Brain pericyte (primary cell): Measurements from ENCODE around the gene SS18L1.

Source experiments
- DNase-seq: peaks from one replicate; pipeline ENCODE4 v3.0.0-alpha.2; 2012; ENCODE audit warnings: low read depth, low spot score

SS18L1 gene

DNA sequence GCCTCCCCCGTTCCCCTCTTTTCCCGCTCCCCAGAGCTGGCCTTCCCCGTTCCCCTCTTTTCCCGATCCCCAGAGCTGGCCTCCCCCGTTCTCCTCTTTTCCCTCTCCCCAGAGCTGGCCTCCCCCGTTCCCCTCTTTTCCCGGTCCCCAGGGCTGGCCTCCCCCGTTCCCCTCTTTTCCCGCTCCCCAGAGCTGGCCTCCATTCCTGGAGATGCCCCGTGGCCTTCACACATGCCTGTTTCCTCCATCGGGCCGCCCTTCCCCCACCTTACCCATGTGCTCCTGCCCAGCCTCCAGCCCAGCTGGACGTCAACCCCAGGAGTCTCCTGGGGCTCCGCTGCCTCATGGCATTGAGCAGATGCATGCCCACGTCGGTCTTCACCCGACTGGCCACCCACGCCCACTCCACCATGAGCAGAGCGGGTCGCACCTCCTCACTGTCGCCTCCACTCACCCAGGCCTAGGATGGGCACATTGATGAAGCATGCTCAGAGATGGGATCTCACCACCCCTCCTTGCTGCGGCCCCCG is 8.3 kb downstream of the SS18L1 start:
- DNase-seq, result no peak

DNA sequence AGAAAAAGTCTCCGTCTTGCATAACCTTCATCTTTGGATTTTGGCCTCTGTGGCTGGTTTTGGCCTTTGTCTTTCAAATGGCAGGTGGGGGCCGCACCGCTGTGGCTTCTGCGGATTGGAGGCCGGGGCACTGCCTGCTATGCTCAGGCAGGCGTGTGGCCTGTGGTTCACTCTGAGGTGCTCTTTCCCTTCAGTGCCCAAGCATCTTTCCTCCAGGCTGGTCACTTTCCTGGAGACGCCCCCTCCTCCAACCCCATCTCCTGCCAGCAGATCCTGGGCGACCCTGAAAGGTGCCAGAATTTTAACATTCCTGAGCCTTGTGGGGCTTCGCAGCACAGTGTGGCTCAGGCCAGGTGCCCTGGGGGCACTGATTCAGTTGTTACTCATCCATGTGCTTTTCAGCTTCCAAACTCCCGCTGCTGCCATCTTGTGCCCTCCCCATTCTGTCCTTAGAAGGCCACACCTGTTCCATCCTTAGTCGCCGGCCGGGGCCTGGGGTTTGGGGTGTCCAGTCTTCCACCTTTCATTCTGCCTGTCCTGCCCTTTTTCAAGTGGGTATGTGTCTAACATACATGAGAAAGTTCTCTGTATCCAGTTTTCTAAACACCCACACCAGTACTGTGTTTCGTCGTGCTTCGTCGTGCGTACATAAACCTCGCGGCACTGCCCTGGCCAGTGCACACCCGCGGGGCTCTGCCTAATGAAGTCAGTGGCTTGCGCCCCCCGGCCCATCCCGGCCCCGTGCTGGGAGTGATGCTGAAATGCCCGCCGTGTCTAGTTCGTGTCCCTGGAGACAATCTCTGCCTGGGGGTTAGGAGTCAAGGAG is 12.1 kb downstream of the SS18L1 start:
- DNase-seq, result no peak

DNA sequence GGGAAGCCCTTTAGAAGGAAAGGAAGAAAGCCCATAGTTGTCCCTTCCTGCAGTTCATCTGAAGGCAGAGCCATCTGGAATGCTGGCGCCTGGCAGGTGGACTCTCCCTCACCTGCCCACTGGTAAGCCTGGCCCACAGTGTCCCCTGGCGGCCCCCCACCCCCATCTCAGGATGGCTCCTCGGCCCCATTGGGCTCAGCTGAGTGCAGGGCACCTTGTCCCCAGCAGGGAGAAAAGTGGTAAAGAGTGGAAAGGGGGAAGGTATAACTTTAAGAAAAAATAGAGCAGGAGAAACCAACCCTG is 12.6 kb downstream of the SS18L1 start:
- no peak for DNase-seq

DNA sequence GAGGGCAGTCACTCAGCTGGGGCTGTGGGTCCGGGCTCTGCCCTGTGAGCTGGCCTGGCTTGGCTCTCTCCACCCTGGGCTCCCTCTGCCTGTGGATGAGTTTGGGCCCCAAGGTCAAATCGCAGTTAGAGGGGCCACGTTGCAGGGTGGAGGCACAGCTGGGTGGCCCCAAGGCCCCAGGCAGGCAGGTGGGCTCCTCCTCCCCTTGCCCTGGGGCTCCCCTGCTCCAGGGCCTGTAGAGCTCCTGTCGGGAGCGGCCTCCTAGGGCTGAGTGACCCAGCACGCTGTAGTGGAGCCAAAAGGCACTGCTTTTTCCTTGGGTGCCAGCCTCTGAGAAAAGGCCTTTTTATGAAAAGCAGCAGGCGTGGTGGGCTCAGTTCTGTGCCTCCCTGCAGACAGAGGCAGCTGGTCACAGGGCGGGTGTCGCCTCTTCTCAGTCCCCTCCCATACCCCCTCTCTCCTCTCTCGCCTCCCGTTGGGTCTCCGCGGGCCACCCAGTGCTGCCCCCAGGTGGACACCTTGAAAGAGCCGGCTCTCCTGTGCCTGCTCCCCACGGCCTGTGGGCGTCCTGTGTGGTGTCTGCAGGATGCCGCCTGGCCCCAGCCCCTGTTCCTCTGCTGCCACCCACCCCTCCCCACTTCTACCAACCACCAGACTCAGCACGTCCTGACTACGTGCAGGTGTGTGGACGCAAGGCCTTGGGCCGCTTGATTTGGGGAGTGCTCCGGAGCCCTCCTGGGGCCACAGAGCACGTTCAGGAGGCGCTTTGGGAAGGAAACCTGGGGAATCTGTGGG is 13.2 kb downstream of the SS18L1 start:
- no peak for DNase-seq

DNA sequence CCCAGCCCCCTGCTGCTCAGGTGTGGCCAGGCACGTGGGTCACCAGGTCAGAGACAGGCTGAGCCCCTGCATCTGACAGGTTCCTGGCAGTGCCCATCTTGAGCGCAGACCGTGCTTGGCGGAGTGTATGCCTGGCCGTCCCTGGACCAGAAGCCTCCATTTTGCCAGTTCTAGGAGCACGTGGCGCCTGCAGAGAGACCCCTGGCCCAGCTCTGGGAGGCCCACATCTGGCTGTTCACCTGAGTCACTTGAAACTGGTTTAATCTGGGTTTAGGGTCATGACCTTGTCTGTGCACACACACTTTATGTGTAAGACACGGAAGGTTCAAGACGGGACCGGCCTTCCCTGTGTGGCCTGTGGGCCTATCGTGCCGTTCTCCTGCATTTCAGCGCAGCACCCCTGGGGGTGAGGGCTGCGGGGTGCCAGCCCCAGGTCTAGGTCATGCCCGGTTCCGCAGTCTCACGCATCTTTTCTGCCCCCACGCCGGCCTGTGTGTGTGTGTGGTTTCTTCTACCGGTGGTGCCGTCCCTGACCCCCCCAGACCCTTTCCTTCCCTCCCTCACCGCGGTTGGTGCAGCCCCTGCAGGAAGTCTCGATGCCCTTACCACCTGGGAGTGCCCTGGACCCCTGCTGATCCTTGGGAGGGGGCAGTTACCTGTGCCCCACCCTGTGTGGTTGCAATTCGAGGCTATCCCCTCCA is 14.0 kb downstream of the SS18L1 start:
- no peak for DNase-seq

DNA sequence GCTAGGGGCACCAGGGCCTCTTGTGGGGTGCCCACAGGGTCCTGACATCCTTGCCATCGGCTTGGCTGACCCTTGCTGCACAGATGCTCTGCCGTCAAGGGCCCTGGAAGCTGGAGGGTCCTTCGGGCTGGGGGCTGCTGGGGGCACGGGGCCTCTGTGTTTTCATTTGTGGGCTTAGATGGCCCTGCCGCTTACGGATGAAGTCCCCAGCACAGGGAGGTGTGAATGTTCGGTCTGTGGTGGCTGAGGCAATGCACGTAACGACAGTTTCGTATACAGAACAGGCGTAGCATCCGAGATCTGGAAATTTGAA is 14.5 kb downstream of the SS18L1 start:
- no peak for DNase-seq

DNA sequence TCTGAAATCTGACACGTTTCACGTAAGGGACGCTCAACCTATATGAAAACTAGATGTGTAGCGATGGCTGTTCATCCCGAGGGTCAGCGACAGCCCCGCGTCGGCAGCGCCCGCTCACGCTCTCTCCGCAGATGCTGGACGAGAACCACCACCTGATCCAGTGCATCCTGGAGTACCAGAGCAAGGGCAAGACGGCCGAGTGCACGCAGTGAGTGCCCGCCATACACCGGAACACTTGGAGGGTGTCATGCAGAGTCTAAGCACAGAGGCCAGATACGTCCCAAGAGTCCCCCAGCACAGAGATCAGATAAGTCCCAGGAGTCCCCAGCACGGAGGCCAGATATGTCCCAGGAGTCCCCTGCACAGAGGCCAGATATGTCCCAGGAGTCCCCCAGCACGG is 15.0 kb downstream of the SS18L1 start:
- no peak for DNase-seq

DNA sequence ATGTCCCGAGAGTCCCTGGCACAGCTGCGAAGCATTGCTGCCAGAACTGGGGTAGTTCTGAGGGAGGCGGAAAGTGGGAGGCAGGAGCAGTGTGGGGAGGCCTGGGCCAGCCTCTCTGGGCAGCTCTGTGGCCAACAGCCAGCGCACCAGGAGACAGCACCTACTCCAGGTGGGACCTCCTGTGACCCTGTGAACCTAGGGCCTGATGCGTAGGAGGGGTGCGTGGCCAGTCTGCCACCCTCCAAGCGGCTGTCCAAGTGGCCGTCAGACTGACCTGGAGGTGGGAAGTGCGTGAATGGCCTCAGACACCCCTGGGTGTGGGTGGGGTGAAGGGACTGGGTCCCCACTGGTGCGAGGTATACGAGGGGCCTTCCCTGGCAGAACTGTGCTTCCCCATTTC is 15.5 kb downstream of the SS18L1 start:
- no peak for DNase-seq

DNA sequence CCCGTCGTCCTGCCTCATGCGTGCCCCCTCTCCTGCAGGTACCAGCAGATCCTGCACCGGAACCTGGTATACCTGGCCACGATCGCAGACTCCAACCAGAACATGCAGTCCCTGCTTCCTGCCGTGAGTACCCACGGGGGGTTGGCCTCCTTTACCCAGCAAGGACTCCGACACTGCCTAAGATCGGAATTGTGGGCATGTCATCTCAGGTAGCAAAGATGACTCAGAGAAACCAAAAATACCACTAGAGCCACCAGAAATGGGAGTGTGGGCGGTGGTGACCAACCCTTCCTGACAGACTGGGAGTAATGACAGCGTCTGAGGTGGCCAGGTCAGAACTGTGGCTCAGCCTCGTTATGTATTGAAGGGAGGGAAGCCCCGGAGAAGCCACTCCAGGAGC is 16.3 kb downstream of the SS18L1 start:
- DNase-seq, result no peak

DNA sequence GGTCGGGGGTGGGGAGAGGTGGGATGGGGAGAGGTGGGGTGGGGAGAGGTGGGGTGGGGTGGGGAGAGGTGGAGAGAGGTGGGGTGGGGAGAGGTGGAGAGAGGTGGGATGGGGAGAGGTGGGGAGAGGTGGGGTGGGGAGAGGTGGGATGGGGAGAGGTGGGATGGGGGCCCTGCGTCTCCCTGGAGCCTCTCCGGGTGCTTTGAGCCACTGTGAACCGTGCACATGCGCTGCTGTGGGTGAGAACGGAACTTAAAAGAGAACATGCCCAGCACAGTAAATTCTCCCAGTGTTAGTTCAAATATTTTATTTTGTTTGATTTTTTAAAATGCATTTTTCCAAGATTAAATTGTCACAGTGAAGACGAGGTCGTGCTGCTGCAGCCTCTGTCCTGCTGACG is 16.7 kb downstream of the SS18L1 start:
- DNase-seq, result no peak

DNA sequence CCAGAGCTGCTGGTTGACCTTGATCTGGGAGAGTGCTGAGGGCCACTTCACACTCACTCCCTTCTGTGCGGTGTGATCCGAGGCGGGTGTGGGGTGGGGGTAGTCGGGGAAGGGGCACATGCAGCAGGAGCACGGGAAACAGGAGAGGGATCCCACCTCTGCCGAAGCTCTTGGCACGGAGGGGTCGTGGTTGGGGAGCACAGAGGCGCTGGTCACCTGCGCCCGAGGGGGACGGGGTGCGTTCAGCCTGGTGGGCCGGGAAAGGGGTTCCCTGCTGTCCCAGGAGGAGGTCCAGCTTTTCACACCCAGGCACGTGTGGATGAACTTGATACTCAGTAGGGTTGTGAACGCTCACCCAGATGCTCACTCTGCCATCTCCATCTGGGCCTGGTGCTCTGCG is 17.3 kb downstream of the SS18L1 start:
- no peak for DNase-seq

DNA sequence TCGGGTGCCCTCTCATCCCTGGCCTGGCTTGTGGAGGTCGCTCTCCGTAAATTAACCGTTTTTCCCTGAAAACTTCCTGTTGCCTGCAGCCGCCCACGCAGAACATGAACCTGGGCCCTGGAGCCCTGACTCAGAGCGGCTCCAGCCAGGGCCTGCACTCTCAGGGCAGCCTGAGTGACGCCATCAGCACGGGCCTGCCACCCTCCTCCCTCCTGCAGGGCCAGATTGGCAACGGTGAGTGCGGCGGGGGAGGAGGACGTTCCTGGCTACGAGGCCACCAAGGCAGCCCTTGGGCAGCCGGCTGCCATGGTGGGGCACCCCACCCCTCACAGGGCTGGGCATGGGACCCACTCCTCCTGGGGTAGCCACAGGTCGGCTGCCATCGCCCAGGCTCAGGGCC is 17.8 kb downstream of the SS18L1 start:
- DNase-seq, result no peak

DNA sequence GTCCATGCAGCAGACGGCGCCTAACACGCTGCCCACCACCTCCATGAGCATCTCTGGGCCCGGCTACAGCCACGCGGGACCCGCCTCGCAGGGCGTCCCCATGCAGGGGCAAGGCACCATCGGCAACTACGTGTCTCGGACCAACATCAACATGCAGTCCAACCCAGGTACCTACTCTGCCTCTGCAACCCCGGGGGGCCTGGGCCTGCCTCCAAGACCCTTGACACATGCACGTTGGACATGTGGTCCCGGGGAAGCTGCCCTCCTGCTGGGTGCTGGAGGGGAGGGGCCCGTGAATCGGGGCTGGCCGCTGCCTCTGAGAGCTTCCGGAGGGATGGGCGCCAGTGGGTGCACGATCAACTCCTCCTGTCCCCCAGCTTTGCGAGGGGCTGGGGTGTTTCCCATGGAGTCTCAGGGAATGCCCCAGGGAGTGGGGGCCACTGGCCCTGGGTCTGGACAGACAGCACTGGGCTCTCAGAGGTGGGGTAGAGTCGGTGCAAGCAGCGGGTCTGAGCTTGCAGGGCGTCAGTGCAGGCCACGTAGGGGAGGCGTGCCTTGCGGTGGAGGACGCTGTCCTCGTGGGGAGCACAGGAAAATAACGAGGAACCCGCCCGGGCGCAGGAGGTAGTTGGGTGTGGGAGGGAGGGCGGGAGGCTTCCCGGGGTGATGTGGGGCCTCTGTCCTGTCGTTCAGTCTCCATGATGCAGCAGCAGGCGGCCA is 19.4 kb downstream of the SS18L1 start:
- DNase-seq, result no peak

DNA sequence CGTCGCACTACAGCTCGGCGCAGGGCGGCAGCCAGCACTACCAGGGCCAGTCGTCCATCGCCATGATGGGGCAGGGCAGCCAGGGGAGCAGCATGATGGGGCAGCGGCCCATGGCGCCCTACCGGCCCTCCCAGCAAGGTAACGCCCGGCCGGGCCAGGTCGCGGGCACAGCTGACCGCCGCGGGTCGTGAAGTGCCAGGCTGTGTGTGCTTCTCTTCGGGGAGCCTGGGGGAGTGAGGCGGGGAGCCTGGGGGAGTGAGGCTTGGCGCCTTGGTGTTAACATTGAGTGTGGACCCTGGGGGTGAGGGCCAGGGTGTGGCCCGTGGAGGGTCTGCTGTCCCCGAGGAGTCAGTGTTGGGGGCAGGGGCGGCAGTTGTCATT is 19.9 kb downstream of the SS18L1 start:
- DNase-seq, result no peak

DNA sequence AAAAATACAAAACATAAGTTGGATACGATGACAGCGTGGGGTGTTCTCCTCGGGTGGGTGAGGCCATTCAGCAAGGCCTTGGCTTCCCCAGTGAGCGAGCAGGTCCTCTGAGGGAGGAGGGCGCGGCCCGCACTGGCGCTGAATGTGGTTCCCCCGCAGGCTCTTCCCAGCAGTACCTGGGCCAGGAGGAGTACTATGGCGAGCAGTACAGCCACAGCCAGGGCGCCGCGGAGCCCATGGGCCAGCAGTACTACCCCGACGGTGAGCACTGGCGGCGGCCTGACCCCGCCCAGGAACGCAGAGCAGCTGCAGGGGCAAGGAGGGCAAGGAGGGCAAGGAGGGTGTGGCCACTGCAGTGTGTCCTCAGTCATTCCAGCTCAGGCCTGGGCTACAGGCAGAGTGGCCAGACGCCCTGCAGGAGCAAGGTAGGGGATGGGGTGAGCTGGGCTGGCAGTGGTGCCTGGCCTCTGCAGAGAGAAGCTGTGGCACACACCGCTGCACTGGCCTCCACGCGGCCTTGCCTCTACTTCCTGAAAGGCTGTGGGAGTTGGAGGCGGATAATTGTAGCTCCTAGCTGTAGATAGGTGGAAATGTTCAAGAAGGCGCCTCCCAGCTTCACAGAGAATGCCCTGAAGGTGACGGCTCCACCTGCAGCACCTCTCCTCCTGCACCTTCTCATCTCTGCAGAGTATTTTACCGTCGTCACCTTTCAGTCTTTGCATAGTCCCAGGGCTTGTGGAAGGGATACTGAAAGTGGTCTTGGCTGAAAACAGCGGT is 20.6 kb downstream of the SS18L1 start:
- DNase-seq, result no peak

DNA sequence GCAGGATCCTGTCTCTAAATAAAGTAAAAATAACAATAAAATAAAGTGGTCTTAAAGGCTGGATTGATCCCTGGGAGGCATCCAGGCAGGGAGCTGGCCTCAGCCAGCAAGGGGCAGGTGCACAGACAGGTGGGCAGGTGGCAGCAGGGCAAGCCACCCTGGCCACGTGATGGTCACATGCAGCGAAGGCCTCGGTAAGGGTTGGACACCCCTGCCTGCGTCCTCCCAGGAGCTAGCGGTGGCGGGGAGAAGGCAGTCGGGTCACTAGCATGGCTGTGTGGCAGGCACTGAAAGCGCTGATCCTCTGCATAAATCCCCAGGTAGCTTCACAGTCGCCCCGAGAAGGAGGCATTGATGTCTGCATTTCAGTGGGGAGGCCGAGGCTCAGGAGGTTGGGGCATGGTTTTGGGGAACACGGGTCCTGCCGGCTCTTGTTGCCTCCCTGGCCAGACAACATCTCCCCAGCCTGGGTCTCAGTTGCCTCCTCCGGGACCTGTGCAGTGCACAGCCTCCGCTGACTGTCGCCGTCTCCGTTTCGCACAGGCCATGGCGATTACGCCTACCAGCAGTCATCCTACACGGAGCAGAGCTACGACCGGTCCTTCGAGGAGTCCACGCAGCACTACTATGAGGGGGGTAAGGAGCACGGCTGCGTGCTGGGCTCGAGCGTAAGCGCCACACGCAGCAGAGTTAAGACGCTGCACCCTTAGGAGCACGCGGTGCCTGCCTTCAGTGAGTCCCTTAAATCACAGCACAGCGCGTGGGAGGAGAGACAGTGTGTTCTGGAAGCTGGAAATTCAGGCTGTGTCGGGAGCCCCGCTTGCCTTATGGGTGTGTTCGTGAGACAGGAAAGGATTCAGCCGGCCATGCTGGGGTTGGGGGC is 21.6 kb downstream of the SS18L1 start:
- no peak for DNase-seq

DNA sequence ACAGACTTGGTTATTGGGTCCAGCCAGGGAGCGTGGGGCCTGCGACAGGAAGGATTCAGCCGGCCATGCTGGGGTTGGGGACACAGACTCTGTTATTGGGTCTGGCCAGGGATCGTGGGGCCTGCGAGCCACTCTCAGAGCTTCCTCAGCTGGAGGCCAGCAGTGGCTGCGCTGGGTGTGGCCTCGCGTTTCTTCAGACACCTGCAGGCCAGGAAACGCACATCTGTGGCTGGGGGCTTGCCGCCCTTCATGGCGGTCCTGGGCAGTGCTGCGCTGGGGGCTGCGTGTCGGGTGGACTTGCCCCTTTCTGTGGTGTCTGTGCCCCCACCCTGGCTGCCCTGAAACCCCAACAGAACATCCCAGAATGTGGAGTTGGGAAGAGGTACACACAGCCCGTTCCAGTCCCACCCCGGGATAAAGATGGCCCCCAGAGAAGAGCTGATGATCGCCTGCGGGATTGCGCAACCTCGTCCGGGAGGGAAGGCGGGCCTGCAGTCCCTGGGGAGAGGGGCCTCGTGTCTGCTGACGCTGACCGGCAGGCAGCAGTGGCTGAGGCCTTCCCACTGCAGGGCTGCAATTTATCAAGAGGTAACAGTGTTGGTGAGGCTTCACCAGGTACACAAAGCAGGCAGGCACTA is 22.3 kb downstream of the SS18L1 start:
- no peak for DNase-seq

DNA sequence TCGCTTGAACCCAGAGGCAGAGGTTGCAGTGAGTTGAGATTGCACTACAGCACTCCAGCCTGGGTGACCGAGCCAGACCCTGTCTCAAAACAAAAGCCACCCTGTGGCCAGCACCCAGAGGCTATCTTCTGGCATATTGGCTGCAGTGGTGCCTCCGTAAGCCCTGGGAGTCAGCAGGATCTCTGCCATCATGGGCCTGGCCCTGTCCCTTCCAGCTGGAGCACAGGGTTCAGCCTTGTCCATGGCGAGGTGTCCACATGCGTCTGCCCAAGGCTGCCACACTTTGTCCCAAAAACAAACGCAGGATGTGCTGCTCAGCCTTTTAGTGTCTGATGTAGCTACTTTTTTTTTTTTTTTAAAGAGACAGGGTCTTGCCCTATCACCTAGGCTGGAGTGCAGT is 23.9 kb downstream of the SS18L1 start:
- DNase-seq, result no peak

DNA sequence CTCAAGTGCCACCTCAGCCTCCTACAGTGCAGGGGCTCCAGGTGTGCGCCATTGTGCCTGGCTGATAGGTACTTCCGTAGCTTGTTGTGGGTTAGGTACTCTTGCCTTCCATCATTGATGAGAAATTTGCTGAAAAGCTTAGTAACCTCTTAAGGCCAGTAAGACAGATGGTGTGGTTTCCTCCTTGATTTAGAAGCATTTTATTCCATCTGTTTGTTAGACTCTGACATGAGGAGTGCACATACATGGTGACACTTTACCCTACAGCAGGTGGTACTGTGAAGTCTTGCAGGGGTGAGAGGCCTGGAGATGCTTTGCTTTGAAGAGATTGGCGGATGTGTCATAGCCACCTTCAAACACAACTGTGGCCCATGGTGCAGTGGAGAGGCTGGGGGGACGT is 24.5 kb downstream of the SS18L1 start:
- no peak for DNase-seq
